Activated T-helper 17 cell treated with anti-CD3 and anti-CD28 coated beads, Interleukin-2, amount 50 U/mL, for 72 hours (primary cell): ENCODE results near the gene ABCG4. TPM values are rescaled to one million over a fixed set of nuclear protein-coding genes. Genes with fewer than 3 reads are reported as not detected.

Source experiments
- ATAC-seq: fragments of 150-1000 bp; cut with Tn5 transposase; replicated peaks from 2 replicates; pipeline ENCODE4 v1.10.0; 2021; ENCODE audit warnings: mild to moderate bottlenecking, moderate library complexity
- H3K27ac Mint-ChIP-seq: one replicate; pipeline ENCODE4 v1.8.0; 2022; ENCODE audit warnings: mixed read lengths
- H3K27me3 Mint-ChIP-seq: one replicate; pipeline ENCODE4 v1.8.0; 2022; ENCODE audit warnings: mixed read lengths
- H3K36me3 Mint-ChIP-seq: one replicate; pipeline ENCODE4 v1.8.0; 2022; ENCODE audit warnings: low read depth, mild to moderate bottlenecking, mixed read lengths
- H3K4me1 Mint-ChIP-seq: one replicate; pipeline ENCODE4 v1.8.0; 2022; ENCODE audit warnings: mixed read lengths
- H3K4me3 Mint-ChIP-seq: one replicate; pipeline ENCODE4 v1.8.0; 2022; ENCODE audit warnings: mild to moderate bottlenecking, mixed read lengths
- H3K9me3 Mint-ChIP-seq: one replicate; pipeline ENCODE4 v1.8.0; 2022; ENCODE audit warnings: mixed read lengths
- total RNA-seq, 2 donors: library from RNA; stranded (reverse); gene quantifications; one replicate each; pipeline ENCODE4 v1.2.3, GENCODE V29; 2022

Gene ABCG4
- total RNA-seq, 2 donors from 2014 or later, result not detected

DNA sequence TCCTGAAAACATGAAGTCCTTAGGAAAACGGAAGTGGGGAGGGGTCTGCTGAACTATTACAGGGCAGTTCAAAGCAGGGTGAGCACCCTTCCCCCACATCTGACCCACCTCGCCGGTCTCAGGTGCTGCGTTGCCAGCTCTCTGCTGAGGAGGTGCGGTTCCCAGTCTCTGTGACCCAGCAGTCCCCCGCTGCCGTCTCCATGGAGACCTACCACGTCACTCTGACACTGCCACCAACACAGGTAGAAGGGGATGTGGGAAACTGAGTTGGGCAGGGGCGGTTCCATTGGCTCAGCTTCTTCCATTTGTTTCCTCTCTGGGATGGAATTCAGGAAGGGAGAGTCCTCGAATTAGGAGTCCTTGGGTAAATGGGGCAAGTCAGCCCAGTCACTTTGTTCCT lies 38.4 kb upstream of the ABCG4 start:
- peaks cover 65% of the 10 kb centered on the region for H3K36me3 Mint-ChIP-seq

DNA sequence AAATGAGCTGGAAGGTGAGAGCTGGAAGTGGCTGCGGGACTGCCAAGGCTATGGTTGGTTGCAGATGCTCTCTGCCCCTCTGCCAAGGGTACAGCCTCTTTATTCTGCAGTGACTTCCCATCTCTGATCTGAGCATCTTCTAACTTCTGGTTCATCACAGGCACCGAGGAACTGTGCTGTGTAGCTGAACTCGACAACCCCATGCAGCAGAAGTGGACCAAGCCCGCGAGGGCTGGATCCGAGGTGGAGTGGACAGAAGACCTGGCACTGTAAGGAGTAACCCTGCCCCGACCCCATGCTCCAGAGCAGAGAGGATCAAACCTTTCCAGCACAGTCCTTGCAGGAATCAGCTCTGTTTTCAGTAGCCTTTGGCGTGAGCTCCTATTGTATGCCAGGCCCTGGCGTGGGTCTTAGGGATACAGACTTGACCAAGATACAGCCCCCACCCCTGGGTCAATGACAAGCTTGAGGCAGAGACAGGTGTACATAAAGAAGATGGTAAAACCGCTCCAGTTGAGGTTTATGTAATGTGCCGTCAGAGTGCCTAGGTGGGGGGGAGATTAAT lies 37.4 kb upstream of the ABCG4 start:
- Mint-ChIP-seq H3K9me3 (no peaks in the 10 kb centered on the region), H3K4me1 (peaks cover 33% of the 10 kb centered on the region), H3K27ac (peak overlapping the region; percentile 63), H3K36me3 (peaks cover 75% of the 10 kb centered on the region), H3K27me3 (no peaks in the 10 kb centered on the region), H3K4me3 (no peak overlapping the region)
- no peak for ATAC-seq

More for the DNA sequence above, 38.4 kb upstream of the ABCG4 start:
- Mint-ChIP-seq H3K4me1 (peaks cover 27% of the 10 kb centered on the region), H3K4me3 (peak overlapping the region; percentile 98), H3K27ac (peak overlapping the region; percentile 77), H3K9me3 (no peaks in the 10 kb centered on the region), H3K27me3 (no peaks in the 10 kb centered on the region)
- ATAC-seq, result no peak

- Mint-ChIP-seq H3K4me1 (peaks cover 33% of the 10 kb centered on the region), H3K27ac (peak overlapping the region; percentile 23), H3K27me3 (no peaks in the 10 kb centered on the region), H3K36me3 (peaks cover 84% of the 10 kb centered on the region), H3K4me3 (no peak overlapping the region), H3K9me3 (no peaks in the 10 kb centered on the region)
- ATAC-seq, result no peak
Measured at GRCh38 chr11:119112314-119113020, 36.4 kb upstream of the ABCG4 start.

DNA sequence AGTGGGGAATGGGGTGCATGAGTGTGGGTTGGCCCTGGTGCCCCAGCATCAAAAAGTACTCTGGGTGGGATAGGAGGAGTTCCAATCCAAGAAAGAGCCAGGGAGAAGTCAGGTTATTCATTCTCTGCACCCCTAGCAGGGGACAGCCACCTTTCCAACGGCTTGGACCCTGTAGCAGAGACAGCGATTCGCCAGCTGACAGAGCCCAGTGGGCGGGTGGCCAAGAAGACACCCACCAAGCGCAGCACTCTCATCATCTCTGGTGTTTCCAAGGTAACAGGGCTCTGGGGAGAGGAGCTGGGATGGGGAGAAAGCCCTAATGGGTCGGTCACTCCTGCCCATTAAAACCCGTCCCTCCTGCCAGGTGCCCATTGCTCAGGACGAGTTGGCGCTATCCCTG lies 35.1 kb upstream of the ABCG4 start:
- peaks cover 30% of the 10 kb centered on the region for H3K4me1 Mint-ChIP-seq

GRCh38 chr11:119114351-119114750 lies 34.5 kb upstream of the ABCG4 start:
- H3K4me3 Mint-ChIP-seq, result no peak overlapping the region
- H3K36me3 Mint-ChIP-seq, result peaks cover 71% of the 10 kb centered on the region
- peak overlapping the region; percentile 56 for H3K27ac Mint-ChIP-seq

More for the DNA sequence above, 35.1 kb upstream of the ABCG4 start:
- peaks cover 76% of the 10 kb centered on the region for H3K36me3 Mint-ChIP-seq
- no peak overlapping the region for H3K4me3 Mint-ChIP-seq
- no peaks in the 10 kb centered on the region for H3K9me3 Mint-ChIP-seq
- no peak for ATAC-seq
- peak overlapping the region; percentile 56 for H3K27ac Mint-ChIP-seq
- no peaks in the 10 kb centered on the region for H3K27me3 Mint-ChIP-seq

DNA sequence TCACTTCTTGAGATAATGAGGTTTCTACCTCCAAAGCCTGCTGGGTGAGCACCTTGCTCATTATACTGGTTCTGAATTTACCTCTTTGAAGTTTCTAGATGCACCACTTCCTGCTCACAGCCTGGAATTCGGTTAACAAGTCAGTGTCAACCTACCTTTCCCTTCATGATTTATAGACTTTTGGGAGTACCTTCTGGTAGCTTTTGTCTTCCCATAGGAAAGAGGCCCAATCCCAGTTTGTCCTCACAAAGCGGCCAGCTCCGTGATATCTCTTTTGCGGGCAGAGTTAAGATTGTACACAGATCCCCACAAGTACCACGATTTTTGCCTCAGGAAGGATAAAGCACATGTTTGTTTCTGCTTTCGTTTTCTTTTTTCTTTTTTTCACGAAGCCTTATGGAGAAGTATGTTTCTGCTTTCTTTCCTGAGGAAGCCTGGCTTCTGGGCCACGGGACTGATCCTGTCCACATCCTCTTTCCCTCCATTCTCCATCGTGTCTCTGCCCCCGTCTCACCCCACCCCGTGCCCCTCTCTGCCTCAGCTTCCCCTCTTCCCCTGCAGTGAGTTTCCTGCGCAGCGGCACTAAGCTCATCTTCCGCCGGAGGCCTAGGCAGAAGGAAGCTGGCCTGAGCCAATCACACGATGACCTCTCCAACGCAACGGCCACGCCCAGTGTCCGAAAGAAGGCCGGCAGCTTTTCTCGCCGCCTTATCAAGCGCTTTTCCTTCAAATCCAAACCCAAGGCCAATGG lies 33.2 kb upstream of the ABCG4 start:
- H3K27me3 Mint-ChIP-seq, result no peaks in the 10 kb centered on the region
- H3K36me3 Mint-ChIP-seq, result peaks cover 63% of the 10 kb centered on the region
- H3K4me1 Mint-ChIP-seq, result peaks cover 26% of the 10 kb centered on the region
- H3K9me3 Mint-ChIP-seq, result no peaks in the 10 kb centered on the region
- H3K4me3 Mint-ChIP-seq, result peak overlapping the region; percentile 78
- peak; percentile 82 for ATAC-seq
- H3K27ac Mint-ChIP-seq, result peak overlapping the region; percentile 86

More at GRCh38 chr11:119114351-119114750, 34.5 kb upstream of the ABCG4 start:
- no peaks in the 10 kb centered on the region for H3K27me3 Mint-ChIP-seq
- H3K4me1 Mint-ChIP-seq, result peaks cover 23% of the 10 kb centered on the region
- H3K9me3 Mint-ChIP-seq, result no peaks in the 10 kb centered on the region
- no peak for ATAC-seq

- Mint-ChIP-seq H3K36me3 (peaks cover 59% of the 10 kb centered on the region), H3K4me3 (peak overlapping the region; percentile 78), H3K27me3 (no peaks in the 10 kb centered on the region), H3K27ac (peak overlapping the region; percentile 86), H3K9me3 (no peaks in the 10 kb centered on the region), H3K4me1 (peaks cover 28% of the 10 kb centered on the region)
- no peak for ATAC-seq
Measured at GRCh38 chr11:119116235-119116594, 32.6 kb upstream of the ABCG4 start.

DNA sequence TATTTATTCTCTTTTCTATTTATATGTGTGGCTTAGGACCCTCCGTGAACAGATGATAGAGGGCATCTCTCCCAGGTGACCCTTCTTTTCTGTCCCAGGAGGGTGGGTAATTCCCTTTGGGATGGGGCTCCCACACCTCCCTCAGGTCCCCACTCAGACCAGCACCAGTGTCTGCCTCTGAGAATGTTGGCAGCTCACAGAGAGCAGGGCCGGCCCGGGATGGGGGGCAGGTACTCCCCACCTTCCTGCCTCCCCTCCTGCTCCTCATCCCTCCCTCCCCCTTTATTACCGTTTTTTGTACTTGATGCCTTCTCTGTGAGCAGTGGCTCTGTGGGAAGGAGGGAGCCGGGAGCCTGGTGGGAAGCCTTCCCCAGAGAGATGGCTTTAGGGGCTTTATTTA lies 32.3 kb upstream of the ABCG4 start:
- Mint-ChIP-seq H3K4me3 (peak overlapping the region; percentile 78), H3K9me3 (no peaks in the 10 kb centered on the region), H3K27ac (peak overlapping the region; percentile 86)

DNA sequence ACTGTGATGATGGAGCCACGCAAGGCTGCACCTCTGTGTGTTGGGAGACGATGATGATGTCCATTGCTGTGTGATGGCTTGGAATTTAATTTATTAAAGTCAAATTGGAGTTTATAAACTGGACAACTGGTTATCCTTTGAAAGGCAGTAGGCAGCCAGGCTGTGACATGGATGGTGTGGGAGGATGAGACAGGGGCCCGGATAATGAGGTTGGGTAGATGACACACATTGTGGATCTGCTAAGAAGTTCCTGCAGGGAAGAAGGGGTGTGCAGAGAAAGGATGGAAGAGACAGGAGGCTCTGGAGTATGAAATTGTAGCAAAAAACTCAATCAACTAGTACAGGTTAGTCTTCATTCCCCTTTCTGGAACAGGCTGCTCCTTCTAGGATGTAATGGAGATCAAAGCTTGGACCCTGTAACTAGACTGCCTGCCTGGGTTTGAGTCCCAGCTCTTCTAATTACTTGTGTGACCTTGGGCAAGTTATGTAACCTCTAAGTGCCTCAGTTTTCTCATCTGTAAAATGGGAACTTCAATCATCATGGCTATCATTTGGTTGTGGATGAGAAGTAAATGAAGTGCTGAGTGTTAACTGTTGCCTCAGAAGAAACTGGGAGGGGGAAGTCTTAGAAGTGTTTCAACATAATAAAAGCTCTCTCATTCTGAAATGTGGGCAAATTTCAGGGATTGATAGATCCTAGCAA lies 31.7 kb upstream of the ABCG4 start:
- Mint-ChIP-seq H3K4me3 (peak overlapping the region; percentile 78), H3K9me3 (no peaks in the 10 kb centered on the region), H3K36me3 (peaks cover 56% of the 10 kb centered on the region), H3K27ac (peak overlapping the region; percentile 86), H3K4me1 (peaks cover 30% of the 10 kb centered on the region), H3K27me3 (no peaks in the 10 kb centered on the region)
- ATAC-seq, result no peak

More for the DNA sequence above, 32.3 kb upstream of the ABCG4 start:
- Mint-ChIP-seq H3K36me3 (peaks cover 59% of the 10 kb centered on the region), H3K27me3 (no peaks in the 10 kb centered on the region), H3K4me1 (peaks cover 28% of the 10 kb centered on the region)
- ATAC-seq, result no peak

- ATAC-seq, result no peak
- no peaks in the 10 kb centered on the region for H3K9me3 Mint-ChIP-seq
- no peak overlapping the region for H3K27ac Mint-ChIP-seq
- H3K4me3 Mint-ChIP-seq, result no peak overlapping the region
- peaks cover 33% of the 10 kb centered on the region for H3K4me1 Mint-ChIP-seq
- peaks cover 57% of the 10 kb centered on the region for H3K36me3 Mint-ChIP-seq
- no peaks in the 10 kb centered on the region for H3K27me3 Mint-ChIP-seq
Measured at GRCh38 chr11:119118227-119118626, 30.6 kb upstream of the ABCG4 start.

DNA sequence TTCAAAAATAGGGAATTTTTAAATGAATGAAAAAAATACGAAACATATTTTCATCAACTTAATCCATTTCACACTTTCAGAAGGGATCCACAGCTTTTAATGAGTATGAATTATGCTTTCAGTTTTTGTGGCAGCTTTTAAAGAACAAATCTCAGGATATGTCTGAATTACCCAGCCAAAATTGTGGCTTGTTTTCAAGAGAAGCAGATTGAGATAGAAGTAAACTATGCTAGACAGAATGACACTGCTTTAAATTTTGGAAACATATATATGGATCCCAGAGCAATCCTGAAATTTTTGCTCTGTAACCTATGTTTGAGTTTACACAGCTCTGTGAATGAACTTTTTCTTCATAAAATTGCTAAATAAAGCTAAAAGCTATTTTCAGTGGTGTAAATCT lies 29.9 kb upstream of the ABCG4 start:
- peaks cover 57% of the 10 kb centered on the region for H3K36me3 Mint-ChIP-seq

GRCh38 chr11:119120639-119121007 lies 28.2 kb upstream of the ABCG4 start:
- peak overlapping the region; percentile 87 for H3K27ac Mint-ChIP-seq
- peaks cover 25% of the 10 kb centered on the region for H3K4me1 Mint-ChIP-seq
- H3K27me3 Mint-ChIP-seq, result no peaks in the 10 kb centered on the region
- peak overlapping the region; percentile 88 for H3K4me3 Mint-ChIP-seq
- no peaks in the 10 kb centered on the region for H3K9me3 Mint-ChIP-seq
- ATAC-seq, result no peak
- H3K36me3 Mint-ChIP-seq, result peaks cover 49% of the 10 kb centered on the region

More for the DNA sequence above, 29.9 kb upstream of the ABCG4 start:
- ATAC-seq, result no peak
- no peaks in the 10 kb centered on the region for H3K27me3 Mint-ChIP-seq
- no peaks in the 10 kb centered on the region for H3K9me3 Mint-ChIP-seq
- H3K4me1 Mint-ChIP-seq, result peaks cover 31% of the 10 kb centered on the region
- no peak overlapping the region for H3K4me3 Mint-ChIP-seq
- H3K27ac Mint-ChIP-seq, result no peak overlapping the region

- peaks cover 44% of the 10 kb centered on the region for H3K36me3 Mint-ChIP-seq
- no peaks in the 10 kb centered on the region for H3K9me3 Mint-ChIP-seq
- ATAC-seq, result peak; percentile 99
- H3K4me3 Mint-ChIP-seq, result peak within 1 kb of the TSS; percentile 88
- H3K4me1 Mint-ChIP-seq, result peaks cover 21% of the 10 kb centered on the region
- peak within 1 kb of the TSS; percentile 87 for H3K27ac Mint-ChIP-seq
- no peaks in the 10 kb centered on the region for H3K27me3 Mint-ChIP-seq
Measured at GRCh38 chr11:119121008-119121810, 27.6 kb upstream of the ABCG4 start, which contains the start of gene HINFP. Gene HINFP (plus strand): TSS chr11:119121580. CDS start chr11:119126945, 5,365 bp downstream.

GRCh38 chr11:119121811-119122124 lies 27.1 kb upstream of the ABCG4 start:
- peaks cover 41% of the 10 kb centered on the region for H3K36me3 Mint-ChIP-seq
- H3K27ac Mint-ChIP-seq, result peak overlapping the region; percentile 87
- ATAC-seq, result peak; percentile 8
- no peaks in the 10 kb centered on the region for H3K27me3 Mint-ChIP-seq
- peaks cover 23% of the 10 kb centered on the region for H3K4me1 Mint-ChIP-seq
- no peaks in the 10 kb centered on the region for H3K9me3 Mint-ChIP-seq
- H3K4me3 Mint-ChIP-seq, result peak overlapping the region; percentile 88
